SK-N-SH (cell line): Measurements from ENCODE around the gene PDZD8. TPM values are rescaled to one million over a fixed set of nuclear protein-coding genes. Genes with fewer than 3 reads are reported as not detected.

ENCODE experiments used
- CTCF ChIA-PET: fragments of 300-600, 350-600 bp; formaldehyde crosslinking; extraction: SDS; loops from one replicate; lab custom pipeline; 2021; lab: Yijun Ruan, JAX
- POLR2A ChIA-PET: fragments of 350-600 bp; sonication (Branson Sonifier 250); formaldehyde crosslinking; extraction: SDS; loops from one replicate; lab custom pipeline; 2020; ENCODE audit warnings: antibody characterized with exemption, inconsistent platforms; lab: Yijun Ruan, JAX
- DNase-seq: peaks from one replicate; pipeline ENCODE4 v3.0.0; 2012
- H2AFZ ChIP-seq: fragments of 200-600 bp; sonication (generic); 2 replicates; pipeline ENCODE4 v1.8.1; 2016; ENCODE audit warnings: antibody characterized with exemption, mild to moderate bottlenecking, low read depth
- H3F3A ChIP-seq: fragments of 200-600 bp; sonication (generic); replicated peaks from 2 replicates; pipeline ENCODE3; 2016; ENCODE audit warnings: antibody characterized with exemption, mild to moderate bottlenecking; ENCODE audit not compliant: insufficient read depth
- H3K27ac ChIP-seq, 2 experiments: fragments of 200-500 bp in 1 of 2; fragments of 200-600 bp in 1 of 2; sonication (Bioruptor generic) in 1 of 2; sonication (generic), shearing (Covaris generic) in 1 of 2; 2 replicates each; pipeline versions ENCODE4 v1.5.1 to v1.6.1; 2014 to 2016; ENCODE audit warnings: low read depth in 2 of 2, inconsistent platforms in 1 of 2, low read length in 1 of 2, mild to moderate bottlenecking in 1 of 2, mixed read lengths in 1 of 2
- H3K27me3 ChIP-seq: fragments of 200-600 bp; sonication (generic), shearing (Covaris generic); 2 replicates; pipeline ENCODE4 v1.6.1; 2016; ENCODE audit warnings: mixed run types; ENCODE audit not compliant: insufficient read depth
- H3K36me3 ChIP-seq, 2 experiments: fragments of 200-500 bp in 1 of 2; fragments of 200-600 bp in 1 of 2; sonication (Bioruptor generic) in 1 of 2; sonication (generic) in 1 of 2; replicated peaks in 1 of 2; 2 replicates each; pipeline versions ENCODE3 to v1.5.1; 2014 to 2016; ENCODE audit warnings: low read length in 1 of 2, mild to moderate bottlenecking in 1 of 2; ENCODE audit not compliant: insufficient read depth in 2 of 2, control insufficient read depth in 1 of 2
- H3K4me1 ChIP-seq, 2 experiments: fragments of 200-500 bp in 1 of 2; fragments of 200-600 bp in 1 of 2; sonication (Bioruptor generic) in 1 of 2; sonication (generic), shearing (Covaris generic) in 1 of 2; 2 replicates each; pipeline versions ENCODE4 v1.5.1 to v1.6.1; 2014 to 2016; ENCODE audit warnings: low read depth in 1 of 2, low read length in 1 of 2, mixed run types in 1 of 2; ENCODE audit not compliant: insufficient read depth in 2 of 2, control insufficient read depth in 1 of 2
- H3K4me2 ChIP-seq: fragments of 200-600 bp; sonication (generic), shearing (Covaris generic); 2 replicates; pipeline ENCODE4 v1.6.1; 2017; ENCODE audit warnings: mixed run types
- H3K4me3 ChIP-seq, 2 experiments: fragments of 200-500 bp in 1 of 2; fragments of 200-600 bp in 1 of 2; sonication (Bioruptor generic) in 1 of 2; sonication (generic), shearing (Covaris generic) in 1 of 2; 2 replicates each; pipeline versions ENCODE4 v1.5.1 to v1.8.1; 2014 to 2016; ENCODE audit warnings: low read depth in 2 of 2, inconsistent platforms in 1 of 2, low read length in 1 of 2, mild to moderate bottlenecking in 1 of 2, mixed read lengths in 1 of 2, moderate library complexity in 1 of 2
- H3K79me2 ChIP-seq: fragments of 200-600 bp; sonication (generic); 2 replicates; pipeline ENCODE4 v1.8.1; 2017; ENCODE audit warnings: mild to moderate bottlenecking; ENCODE audit not compliant: insufficient read depth
- H3K9ac ChIP-seq: fragments of 200-600 bp; sonication (generic); 2 replicates; pipeline ENCODE4 v1.6.1; 2017; ENCODE audit warnings: mixed run types
- H3K9me2 ChIP-seq: fragments of 200-600 bp; sonication (generic); 2 replicates; pipeline ENCODE4 v1.6.1; 2017; ENCODE audit warnings: mixed run types
- H3K9me3 ChIP-seq: fragments of 200-600 bp; sonication (generic); 2 replicates; pipeline ENCODE4 v1.6.1; 2017; ENCODE audit warnings: mixed run types, mild to moderate bottlenecking, moderate library complexity
- H4K20me1 ChIP-seq: fragments of 200-600 bp; sonication (generic); 2 replicates; pipeline ENCODE4 v1.6.1; 2017; ENCODE audit warnings: mild to moderate bottlenecking, mixed run types; ENCODE audit not compliant: insufficient read depth
- EZH2phosphoT487 ChIP-seq: fragments of 200-600 bp; sonication (generic); IDR thresholded peaks from 2 replicates; pipeline ENCODE4 v1.6.1; 2017; ENCODE audit warnings: low read depth, mixed run types, mild to moderate bottlenecking, antibody characterized with exemption, moderate library complexity, borderline replicate concordance
- MXI1 ChIP-seq: IDR thresholded peaks from 2 replicates; pipeline ENCODE4 v1.6.1; 2012; ENCODE audit warnings: mild to moderate bottlenecking, low read depth, low read length, improper control_type of control experiment
- NRF1 ChIP-seq: IDR thresholded peaks from 2 replicates; pipeline ENCODE4 v1.6.1; 2012; ENCODE audit warnings: low read depth, mild to moderate bottlenecking, low read length
- POLR2AphosphoS5 ChIP-seq: IDR thresholded peaks from 2 replicates; pipeline ENCODE4 v1.6.1; 2012; ENCODE audit warnings: low read depth, low read length
- SIN3A ChIP-seq: IDR thresholded peaks from 2 replicates; pipeline ENCODE4 v1.6.1; 2012; ENCODE audit warnings: low read depth, mild to moderate bottlenecking, low read length, moderate library complexity, borderline replicate concordance
- USF1 ChIP-seq: IDR thresholded peaks from 2 replicates; pipeline ENCODE4 v1.4.0; 2012; ENCODE audit warnings: low read depth, borderline replicate concordance
- WGBS: methylation state at CpG from one replicate; pipeline ENCODE4 v1.1.6; 2017; ENCODE audit warnings: low lambda C conversion rate; 5-methylcytosine and 5-hydroxymethylcytosine counted together
- polyA plus RNA-seq, 3 experiments: library from polyadenylated mRNA; depleted of rRNA; stranded (reverse); fragments of >200 nt; gene quantifications; 2 replicates each; pipeline ENCODE4 v1.2.3, GENCODE V29; 2012
- TF ChIP-seq, protein P1 (sequence below): IDR thresholded peaks from 2 replicates; pipeline ENCODE4 v1.4.0; 2012; ENCODE audit warnings: low read depth

Gene PDZD8
- polyA plus RNA-seq, 1 of the 3 experiments (the other 2 are of a cell fraction) = 6.6 TPM

DNA sequence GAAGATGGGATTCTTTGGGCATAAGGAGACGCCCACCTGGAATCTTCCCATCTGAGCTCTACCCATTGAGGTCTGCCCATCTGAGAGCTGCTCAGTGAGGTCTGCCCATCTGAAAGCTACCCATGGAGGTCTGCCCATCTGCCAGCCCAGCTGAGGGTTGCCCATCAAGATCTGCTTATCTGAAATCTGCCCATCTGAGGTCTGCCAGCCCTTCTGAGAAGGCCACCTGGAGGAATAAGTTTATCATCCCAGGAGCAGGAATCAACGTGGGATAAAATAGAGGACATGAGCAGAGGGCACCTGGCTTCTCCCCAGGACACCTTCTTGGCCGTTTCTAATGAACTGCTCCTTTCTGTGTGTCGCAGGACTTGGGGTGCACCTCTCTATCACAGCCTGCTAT, 35.3 kb upstream of the PDZD8 start:
- H3K79me2 ChIP-seq = no peaks in the 10 kb centered on the region
- ChIA-PET CTCF (interaction anchor here (1.2 to 1.8 kb wide), 4 partner anchors 32 to 1049 kb away, joined by 3 to 6 read pairs (median 4); no protein-coding TSS in a partner anchor), POLR2A (no interaction called here)
- no peak for TF ChIP-seq NRF1
- TF ChIP-seq, protein P1, sequence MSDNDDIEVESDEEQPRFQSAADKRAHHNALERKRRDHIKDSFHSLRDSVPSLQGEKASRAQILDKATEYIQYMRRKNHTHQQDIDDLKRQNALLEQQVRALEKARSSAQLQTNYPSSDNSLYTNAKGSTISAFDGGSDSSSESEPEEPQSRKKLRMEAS = no peak
- no peak for TF ChIP-seq USF1
- TF ChIP-seq EZH2phosphoT487 = no peak
- no peak for TF ChIP-seq SIN3A
- no peak for TF ChIP-seq MXI1
- H2AFZ ChIP-seq = no peak overlapping the region
- no peaks in the 10 kb centered on the region for H3K27me3 ChIP-seq
- no peak overlapping the region for H3K27ac ChIP-seq
- no peak for DNase-seq
- H3K36me3 ChIP-seq = no peaks in the 10 kb centered on the region
- H3K9me3 ChIP-seq = no peaks in the 10 kb centered on the region
- no peaks in the 10 kb centered on the region for H4K20me1 ChIP-seq
- no peaks in the 10 kb centered on the region for H3K9me2 ChIP-seq
- H3K4me3 ChIP-seq = no peak overlapping the region
- peaks cover 0 to 8% of the 10 kb centered on the region in 2 experiments; a peak in 1 of 4 replicates for H3K4me1 ChIP-seq
- no peak overlapping the region for H3K4me2 ChIP-seq
- no peaks in the 10 kb centered on the region for H3F3A ChIP-seq
- WGBS = 18% methylated on average over 4 of the region's 4 CpGs
- H3K9ac ChIP-seq = no peak overlapping the region

DNA sequence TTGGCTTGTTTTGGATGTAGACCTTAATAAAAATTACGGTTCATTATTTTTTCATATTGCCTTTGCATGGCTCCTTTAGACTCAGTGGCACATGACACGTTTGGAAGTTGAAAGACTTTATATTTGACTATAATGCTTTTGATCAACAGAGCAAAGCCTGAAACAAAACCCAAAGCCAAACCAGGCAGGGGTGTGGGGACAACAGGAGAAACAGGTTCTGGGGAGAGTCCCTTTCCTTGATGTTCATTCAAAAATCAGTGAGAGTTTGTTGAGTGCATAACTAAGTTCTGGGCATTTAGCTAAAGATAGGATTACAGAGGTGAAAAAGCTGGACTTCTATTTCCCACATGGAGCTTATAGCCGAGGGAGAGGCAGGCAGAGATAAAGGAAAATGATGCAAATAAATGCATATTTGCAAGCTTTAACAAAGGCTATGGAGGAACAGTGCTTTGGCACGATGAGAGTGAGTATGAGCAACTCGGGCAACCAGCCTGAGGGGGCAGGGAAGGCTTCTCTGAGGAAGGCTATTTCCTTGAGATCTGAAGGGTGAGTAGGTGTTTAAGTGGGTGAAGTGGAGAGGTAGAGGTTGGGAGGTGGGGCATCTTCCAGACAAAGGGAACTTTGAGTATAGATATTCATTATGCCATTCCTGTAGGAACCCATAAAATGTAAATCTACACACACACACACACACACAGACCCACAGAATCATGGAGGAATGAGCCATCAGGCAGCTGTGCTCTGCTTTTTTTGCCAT, 34.5 kb upstream of the PDZD8 start:
- Histone ChIP-seq H3K9ac (no peak overlapping the region), H3K36me3 (no peaks in the 10 kb centered on the region), H3K27ac (no peak overlapping the region), H2AFZ (no peak overlapping the region), H3K4me2 (no peak overlapping the region), H3K9me2 (no peaks in the 10 kb centered on the region), H4K20me1 (no peaks in the 10 kb centered on the region), H3K79me2 (no peaks in the 10 kb centered on the region), H3F3A (no peaks in the 10 kb centered on the region), H3K9me3 (no peaks in the 10 kb centered on the region), H3K27me3 (no peaks in the 10 kb centered on the region; the same call in 1 of the 2 replicates)
- no peak for DNase-seq
- POLR2A ChIA-PET = no interaction called here
- CTCF ChIA-PET = interaction anchor here (1.1 to 1.6 kb wide), 4 partner anchors 33 to 1050 kb away, joined by 3 to 4 read pairs (median 3); no protein-coding TSS in a partner anchor
- WGBS = 29% methylated on average over 5 of the region's 5 CpGs
- no peak for TF ChIP-seq POLR2AphosphoS5
- TF ChIP-seq, all 33 proteins: peak for 0
- H3K4me1 ChIP-seq = peaks cover 0 to 8% of the 10 kb centered on the region in 2 experiments; a peak in 1 of 4 replicates
- no peak overlapping the region for H3K4me3 ChIP-seq
